Ascending aorta (tissue), 2 donors: Measurements from ENCODE around the gene NAP1L4. TPM values are rescaled to one million over a fixed set of nuclear protein-coding genes. Genes with fewer than 3 reads are reported as not detected.

Experiments used
- DNase-seq, 2 donors: peaks; one replicate each; pipeline ENCODE4 v3.0.0-alpha.2; 2019; ENCODE audit warnings: low spot score in 2 of 2
- H3K27ac ChIP-seq, 2 donors: fragments of 200-600 bp; sonication (generic); one replicate each; pipeline ENCODE4 v1.5.1; 2016 to 2017; ENCODE audit warnings: mild to moderate bottlenecking in 1 of 2
- H3K27me3 ChIP-seq: fragments of 200-600 bp; sonication (generic); one replicate; pipeline ENCODE4 v1.5.1; 2017
- H3K36me3 ChIP-seq, 2 donors: fragments of 200-600 bp; sonication (generic); one replicate each; pipeline ENCODE4 v1.5.1; 2016
- H3K4me1 ChIP-seq, 2 donors: fragments of 200-600 bp; sonication (generic); one replicate each; pipeline ENCODE4 v1.5.1; 2016 to 2017; ENCODE audit warnings: mild to moderate bottlenecking in 1 of 2
- H3K4me3 ChIP-seq, 2 donors: fragments of 200-600 bp; sonication (generic); one replicate each; pipeline ENCODE4 v1.5.1; 2016 to 2017; ENCODE audit warnings: mild to moderate bottlenecking in 1 of 2
- H3K9me3 ChIP-seq, 2 donors: fragments of 200-600 bp; sonication (generic); one replicate each; pipeline ENCODE4 v1.5.1; 2016
- CTCF ChIP-seq, 3 experiments: fragments of 200-600 bp in 2 of 3; fragments of 450-650 bp in 1 of 3; sonication (generic) in 2 of 3; IDR thresholded peaks; one replicate each; pipeline ENCODE4 v1.5.1; 2016 to 2019; ENCODE audit warnings: antibody characterized with exemption in 3 of 3, mild to moderate bottlenecking in 1 of 3, moderate library complexity in 1 of 3
- intact Hi-C: fragments of 100-400 bp; cut with DNase I; formaldehyde crosslinking; loops from one replicate; pipeline ENCODE4 v1.15.1; 2023
- total RNA-seq: library from RNA; depleted of rRNA; stranded (reverse); fragments of >200 nt; gene quantifications from one replicate; pipeline ENCODE4 v1.1.0, GENCODE V29; 2016

NAP1L4 gene
- total RNA-seq, 1 donor from 2014 or later = 54.5 TPM

- Histone ChIP-seq H3K36me3 (peaks cover 21 to 49% of the 10 kb centered on the region in 2 donors), H3K27me3 (no peaks in the 10 kb centered on the region), H3K9me3 (no peaks in the 10 kb centered on the region), H3K27ac (peak overlapping the region; percentile 50 to 78), H3K4me1 (peaks cover 6 to 20% of the 10 kb centered on the region in 2 donors), H3K4me3 (no peak overlapping the region)
- peak in 1 of 2 donors; percentile 71 for DNase-seq
- intact Hi-C loops = no loop called here
- TF ChIP-seq CTCF (IDR thresholded peaks at IDR 0.05) = no peak
Measured at GRCh38 chr11:3001496-3001895, 9.4 kb upstream of the NAP1L4 start.

- H3K27me3 ChIP-seq = no peaks in the 10 kb centered on the region
- DNase-seq = peak in 1 of 2 donors; percentile 76
- intact Hi-C loops = no loop called here
- peak overlapping the region; percentile 50 to 78 for H3K27ac ChIP-seq
- TF ChIP-seq CTCF (IDR thresholded peaks at IDR 0.05) = no peak
- peaks cover 19 to 44% of the 10 kb centered on the region in 2 donors for H3K36me3 ChIP-seq
- no peaks in the 10 kb centered on the region for H3K9me3 ChIP-seq
- H3K4me3 ChIP-seq = no peak overlapping the region
- peaks cover 6 to 20% of the 10 kb centered on the region in 2 donors for H3K4me1 ChIP-seq
Measured at GRCh38 chr11:3000032-3000961, 8.2 kb upstream of the NAP1L4 start.

GRCh38 chr11:2999464-2999998, 7.4 kb upstream of the NAP1L4 start:
- no peaks in the 10 kb centered on the region for H3K9me3 ChIP-seq
- intact Hi-C loops = no loop called here
- no peak for DNase-seq
- H3K4me3 ChIP-seq = no peak overlapping the region
- H3K36me3 ChIP-seq = peaks cover 12 to 42% of the 10 kb centered on the region in 2 donors
- peaks cover 6 to 20% of the 10 kb centered on the region in 2 donors for H3K4me1 ChIP-seq
- H3K27ac ChIP-seq = no peak overlapping the region
- TF ChIP-seq CTCF (IDR thresholded peaks at IDR 0.05) = no peak
- no peaks in the 10 kb centered on the region for H3K27me3 ChIP-seq

- Histone ChIP-seq H3K4me3 (no peak overlapping the region), H3K27me3 (no peaks in the 10 kb centered on the region), H3K4me1 (peaks cover 6 to 20% of the 10 kb centered on the region in 2 donors), H3K9me3 (no peaks in the 10 kb centered on the region), H3K36me3 (peaks cover 0 to 30% of the 10 kb centered on the region in 2 donors), H3K27ac (no peak overlapping the region)
- intact Hi-C loops = no loop called here
- no peak for TF ChIP-seq CTCF (IDR thresholded peaks at IDR 0.05)
- DNase-seq = no peak
Measured at GRCh38 chr11:2998073-2998850, 6.1 kb upstream of the NAP1L4 start.

GRCh38 chr11:2997406-2997805, 5.3 kb upstream of the NAP1L4 start:
- Histone ChIP-seq H3K4me3 (no peak overlapping the region), H3K9me3 (no peaks in the 10 kb centered on the region), H3K36me3 (peaks cover 0 to 21% of the 10 kb centered on the region in 2 donors), H3K27me3 (no peaks in the 10 kb centered on the region), H3K27ac (no peak overlapping the region), H3K4me1 (peaks cover 10 to 25% of the 10 kb centered on the region in 2 donors)
- TF ChIP-seq CTCF (IDR thresholded peaks at IDR 0.05) = no peak
- no peak for DNase-seq
- intact Hi-C loops = no loop called here
